ENCODE measurements around the gene EPHB1. TPM values are rescaled to one million over a fixed set of nuclear protein-coding genes. Genes with fewer than 3 reads are reported as not detected.

EPHB1 gene
- total RNA-seq, 4 donors from 2014 or later, result 0.74 to 2.2 (median 1.1) TPM

DNA sequence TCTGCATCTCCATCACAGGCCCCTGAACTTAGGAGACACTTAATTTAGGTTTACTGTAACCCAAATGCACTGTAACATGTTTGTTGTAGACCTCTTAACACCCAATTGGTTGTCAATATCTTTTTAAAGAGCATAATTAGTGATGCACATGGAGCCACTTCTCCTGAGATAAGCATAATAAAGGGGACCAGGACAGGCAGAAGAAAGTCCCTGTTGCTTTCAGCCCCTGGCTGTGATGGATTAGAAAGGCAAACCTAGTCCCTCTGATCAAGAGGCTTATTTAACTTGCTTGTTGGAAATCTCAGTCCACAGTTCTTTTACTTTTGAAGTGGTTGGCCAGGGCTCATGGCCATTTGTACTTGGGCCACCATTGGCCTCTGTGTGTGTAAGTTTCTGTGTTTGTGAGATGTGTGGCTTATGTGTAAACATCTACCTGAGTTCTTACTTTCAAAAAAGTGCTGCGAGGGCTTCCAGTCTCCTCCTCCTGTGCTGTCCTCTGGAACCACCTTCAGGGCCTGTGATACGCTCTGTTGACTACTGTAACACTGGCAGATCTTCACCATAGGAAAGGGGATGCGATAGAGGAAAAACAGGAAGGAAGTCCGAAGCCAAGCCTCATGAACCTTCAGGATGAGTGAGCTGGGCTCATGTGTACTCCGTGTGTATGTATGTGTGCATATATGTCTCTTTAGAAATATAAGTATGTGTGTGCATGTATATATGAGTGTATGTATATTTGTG lies 136.2 kb downstream of the EPHB1 start:
- no peak for DNase-seq (ENCODE audit: low spot score)
- no peak for ATAC-seq (ENCODE audit: low FRiP score)
- TF ChIP-seq, protein P1, sequence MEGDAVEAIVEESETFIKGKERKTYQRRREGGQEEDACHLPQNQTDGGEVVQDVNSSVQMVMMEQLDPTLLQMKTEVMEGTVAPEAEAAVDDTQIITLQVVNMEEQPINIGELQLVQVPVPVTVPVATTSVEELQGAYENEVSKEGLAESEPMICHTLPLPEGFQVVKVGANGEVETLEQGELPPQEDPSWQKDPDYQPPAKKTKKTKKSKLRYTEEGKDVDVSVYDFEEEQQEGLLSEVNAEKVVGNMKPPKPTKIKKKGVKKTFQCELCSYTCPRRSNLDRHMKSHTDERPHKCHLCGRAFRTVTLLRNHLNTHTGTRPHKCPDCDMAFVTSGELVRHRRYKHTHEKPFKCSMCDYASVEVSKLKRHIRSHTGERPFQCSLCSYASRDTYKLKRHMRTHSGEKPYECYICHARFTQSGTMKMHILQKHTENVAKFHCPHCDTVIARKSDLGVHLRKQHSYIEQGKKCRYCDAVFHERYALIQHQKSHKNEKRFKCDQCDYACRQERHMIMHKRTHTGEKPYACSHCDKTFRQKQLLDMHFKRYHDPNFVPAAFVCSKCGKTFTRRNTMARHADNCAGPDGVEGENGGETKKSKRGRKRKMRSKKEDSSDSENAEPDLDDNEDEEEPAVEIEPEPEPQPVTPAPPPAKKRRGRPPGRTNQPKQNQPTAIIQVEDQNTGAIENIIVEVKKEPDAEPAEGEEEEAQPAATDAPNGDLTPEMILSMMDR (IDR thresholded peaks at IDR 0.05), result no peak

DNA sequence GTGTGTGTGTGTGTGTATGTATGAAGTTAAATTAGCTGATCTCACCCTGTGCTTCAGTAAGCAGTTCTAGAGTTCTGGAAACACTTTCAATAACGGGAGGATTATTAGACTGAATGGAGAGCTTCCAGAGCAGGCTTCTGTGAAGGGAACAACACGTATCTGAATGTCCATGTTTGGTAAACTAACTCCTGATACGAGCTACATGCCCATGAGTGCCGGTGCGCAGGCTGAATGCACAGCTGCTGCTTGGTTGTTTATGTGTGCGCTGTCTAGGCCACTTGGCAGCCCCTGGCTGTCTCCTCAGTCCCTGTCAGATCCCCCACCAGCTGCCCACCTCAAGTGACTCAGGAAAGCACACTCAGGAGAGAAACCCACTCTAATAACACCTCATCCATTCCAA lies 137.0 kb downstream of the EPHB1 start:
- TF ChIP-seq, protein P1 (IDR thresholded peaks at IDR 0.05), result no peak
- ATAC-seq (ENCODE audit: low FRiP score) (no peak), DNase-seq (ENCODE audit: low spot score) (no peak)

DNA sequence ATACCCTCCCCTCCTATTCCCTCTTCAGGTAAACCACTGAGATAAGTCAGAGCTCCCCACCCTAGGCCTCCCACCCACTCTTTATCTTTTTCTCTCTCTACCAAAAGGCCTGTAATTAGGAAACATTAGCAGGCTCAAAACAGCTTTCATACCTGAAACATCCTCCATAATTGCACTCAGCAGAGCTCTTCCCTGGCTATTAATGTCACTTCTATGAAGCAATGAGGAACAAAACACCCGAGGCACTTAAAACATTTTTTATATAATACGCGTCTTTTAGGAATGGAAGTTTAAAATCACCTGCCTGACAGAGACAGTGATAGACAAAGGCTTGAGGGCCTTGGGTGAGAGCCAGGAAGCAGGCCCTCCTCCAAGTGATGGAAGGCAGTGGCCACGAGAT lies 138.9 kb downstream of the EPHB1 start:
- DNase-seq (ENCODE audit: low spot score) (no peak), ATAC-seq (ENCODE audit: low FRiP score) (no peak)
- TF ChIP-seq, protein P1 (IDR thresholded peaks at IDR 0.05), result no peak

DNA sequence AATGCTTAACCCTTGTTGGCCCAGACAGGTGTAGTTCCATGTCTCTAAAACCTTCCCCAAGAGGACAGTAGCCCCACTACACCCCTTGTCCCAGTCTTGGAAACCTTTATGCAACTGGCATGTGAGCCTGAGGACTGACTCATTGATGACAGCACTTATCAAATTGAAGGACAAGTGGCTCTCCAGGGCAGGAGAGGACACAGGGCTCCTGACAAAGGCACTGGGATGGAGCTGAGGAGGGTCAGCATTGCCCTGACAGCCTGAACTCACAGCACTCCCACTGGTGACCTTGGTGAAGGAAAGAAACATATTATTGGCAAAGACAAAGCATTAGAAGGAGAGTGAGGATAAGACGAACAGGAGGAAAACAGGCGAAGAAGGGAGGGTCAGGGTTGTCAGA lies 139.9 kb downstream of the EPHB1 start:
- ATAC-seq (ENCODE audit: low FRiP score) (no peak), DNase-seq (ENCODE audit: low spot score) (no peak)
- TF ChIP-seq, protein P1 (IDR thresholded peaks at IDR 0.05), result no peak

DNA sequence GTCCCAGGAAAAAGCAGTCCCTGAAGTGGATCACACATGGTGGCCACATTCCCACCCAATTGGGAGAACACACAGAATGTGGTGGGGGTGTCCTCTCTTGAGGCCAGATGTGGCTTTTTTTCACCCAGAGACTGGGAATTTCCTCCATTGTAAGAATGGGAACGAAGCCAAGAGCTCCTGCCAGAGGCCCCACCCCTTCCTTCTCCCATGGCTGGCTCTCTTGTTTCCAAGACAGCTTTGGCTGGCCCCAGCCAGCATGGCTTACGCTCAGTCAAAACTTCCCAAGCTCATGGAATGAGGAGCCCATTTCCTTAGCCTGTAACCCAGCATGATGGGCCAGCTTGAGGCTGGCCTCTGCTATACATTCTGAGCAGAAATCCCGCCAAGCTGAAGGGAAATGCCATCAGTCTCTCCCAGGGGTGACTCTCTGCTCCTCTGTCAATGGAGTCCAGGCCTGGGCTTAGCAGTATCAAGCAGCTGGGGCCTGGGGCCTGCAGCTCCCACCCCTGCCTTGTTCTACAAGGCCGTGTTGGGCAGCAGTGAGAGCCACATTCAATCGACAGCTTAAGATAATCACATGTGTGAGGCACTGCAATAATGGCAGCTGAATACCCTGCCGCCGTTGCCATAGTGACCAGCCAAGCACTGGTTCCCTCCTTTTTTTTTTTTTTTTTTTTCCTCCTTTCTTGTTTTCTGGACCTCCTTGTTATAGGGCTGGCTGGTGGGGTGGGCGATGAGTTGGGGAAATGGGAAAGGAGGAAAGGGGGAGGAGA lies 142.4 kb downstream of the EPHB1 start:
- ATAC-seq (ENCODE audit: low FRiP score) (no peak), DNase-seq (ENCODE audit: low spot score) (no peak)

DNA sequence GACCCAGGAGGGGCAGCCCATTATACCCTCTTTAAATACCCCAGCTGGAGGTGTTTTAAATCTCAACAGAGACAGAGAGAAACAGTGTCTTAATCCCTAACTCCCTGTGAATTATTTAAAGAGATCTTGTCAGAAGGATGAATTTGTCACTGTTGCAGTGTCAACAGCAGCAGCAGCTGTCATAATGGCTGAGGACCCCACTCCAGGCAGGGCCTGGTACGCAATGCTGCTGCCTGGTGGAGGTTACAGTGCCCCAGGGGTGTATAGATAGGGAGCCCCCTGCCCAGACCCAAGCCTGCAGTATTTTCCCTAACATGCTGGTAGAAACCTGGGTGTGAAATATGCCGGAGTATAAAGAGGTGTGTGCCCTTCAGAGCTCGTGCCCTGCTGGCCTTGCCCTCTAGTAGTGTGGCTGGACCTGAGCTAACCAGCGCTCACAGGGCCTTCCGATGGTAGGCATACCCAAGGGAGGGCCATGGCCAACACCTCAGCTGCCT lies 143.0 kb downstream of the EPHB1 start:
- ATAC-seq (ENCODE audit: low FRiP score) (no peak), DNase-seq (ENCODE audit: low spot score) (no peak)
- TF ChIP-seq, protein P1 (IDR thresholded peaks at IDR 0.05), result no peak

More for the DNA sequence above, 142.4 kb downstream of the EPHB1 start:
- TF ChIP-seq, protein P1 (IDR thresholded peaks at IDR 0.05), result no peak

Data from omental fat pad (tissue), 4 donors.